ENCODE results near the gene AURKA.

- TF ChIP-seq, protein P1, sequence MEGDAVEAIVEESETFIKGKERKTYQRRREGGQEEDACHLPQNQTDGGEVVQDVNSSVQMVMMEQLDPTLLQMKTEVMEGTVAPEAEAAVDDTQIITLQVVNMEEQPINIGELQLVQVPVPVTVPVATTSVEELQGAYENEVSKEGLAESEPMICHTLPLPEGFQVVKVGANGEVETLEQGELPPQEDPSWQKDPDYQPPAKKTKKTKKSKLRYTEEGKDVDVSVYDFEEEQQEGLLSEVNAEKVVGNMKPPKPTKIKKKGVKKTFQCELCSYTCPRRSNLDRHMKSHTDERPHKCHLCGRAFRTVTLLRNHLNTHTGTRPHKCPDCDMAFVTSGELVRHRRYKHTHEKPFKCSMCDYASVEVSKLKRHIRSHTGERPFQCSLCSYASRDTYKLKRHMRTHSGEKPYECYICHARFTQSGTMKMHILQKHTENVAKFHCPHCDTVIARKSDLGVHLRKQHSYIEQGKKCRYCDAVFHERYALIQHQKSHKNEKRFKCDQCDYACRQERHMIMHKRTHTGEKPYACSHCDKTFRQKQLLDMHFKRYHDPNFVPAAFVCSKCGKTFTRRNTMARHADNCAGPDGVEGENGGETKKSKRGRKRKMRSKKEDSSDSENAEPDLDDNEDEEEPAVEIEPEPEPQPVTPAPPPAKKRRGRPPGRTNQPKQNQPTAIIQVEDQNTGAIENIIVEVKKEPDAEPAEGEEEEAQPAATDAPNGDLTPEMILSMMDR (conservative IDR thresholded peaks at IDR 0.05) = no peak
- TF ChIP-seq EZH2 (IDR thresholded peaks at IDR 0.05; ENCODE audit: low read depth) = no peak
Measured at GRCh38 chr20:56350842-56351241, 41.2 kb downstream of the AURKA start.
